Neuronal stem cell (in vitro differentiated cells): ENCODE results near the gene CYTH1.

Source experiments
- DNase-seq: peaks from one replicate; pipeline ENCODE4 v3.0.0-alpha.2; 2013; ENCODE audit warnings: low spot score
- H2AFZ ChIP-seq: one replicate; pipeline ENCODE4 v1.6.1; 2013; ENCODE audit warnings: mild to moderate bottlenecking, low read length, inconsistent platforms
- H2AK5ac ChIP-seq: 2 replicates; pipeline ENCODE4 v1.6.1; 2013; ENCODE audit warnings: low read depth, mild to moderate bottlenecking, inconsistent platforms, low read length, moderate library complexity, mixed read lengths
- H2BK120ac ChIP-seq: 2 replicates; pipeline ENCODE4 v1.6.1; 2013; ENCODE audit warnings: low read depth, mild to moderate bottlenecking, inconsistent platforms, low read length, moderate library complexity, mixed read lengths
- H2BK12ac ChIP-seq: one replicate; pipeline ENCODE4 v1.6.1; 2013; ENCODE audit warnings: low read length, inconsistent platforms
- H2BK15ac ChIP-seq: 2 replicates; pipeline ENCODE4 v1.6.1; 2013; ENCODE audit warnings: mild to moderate bottlenecking, low read length, inconsistent platforms, mixed read lengths
- H2BK5ac ChIP-seq: one replicate; pipeline ENCODE4 v1.6.1; 2013; ENCODE audit warnings: inconsistent platforms, mild to moderate bottlenecking, low read length, moderate library complexity
- H3K14ac ChIP-seq: one replicate; pipeline ENCODE4 v1.6.1; 2013; ENCODE audit warnings: low read length, inconsistent platforms
- H3K18ac ChIP-seq: 2 replicates; pipeline ENCODE4 v1.6.1; 2013; ENCODE audit warnings: low read length, inconsistent platforms
- H3K23ac ChIP-seq: 2 replicates; pipeline ENCODE4 v1.6.1; 2013; ENCODE audit warnings: low read depth, mild to moderate bottlenecking, mixed read lengths, low read length, inconsistent platforms; ENCODE audit not compliant: poor library complexity
- H3K27ac ChIP-seq: replicated peaks from 3 replicates; pipeline ENCODE4 v1.5.1; 2013; ENCODE audit warnings: low read length, inconsistent platforms
- H3K27me3 ChIP-seq, 3 experiments: 2 replicates each; pipeline ENCODE4 v1.6.1; 2013; ENCODE audit warnings: low read length in 3 of 3, mild to moderate bottlenecking in 2 of 3, inconsistent platforms in 1 of 3, low read depth in 1 of 3, mixed read lengths in 1 of 3, moderate library complexity in 1 of 3; ENCODE audit not compliant: control insufficient read depth in 3 of 3, insufficient read depth in 3 of 3
- H3K36me3 ChIP-seq, 2 donors: replicated peaks in 1 of 2; 2 replicates each; pipeline ENCODE4 v1.6.1; 2013; ENCODE audit warnings: low read length in 2 of 2; ENCODE audit not compliant: control insufficient read depth in 2 of 2, insufficient read depth in 2 of 2
- H3K4ac ChIP-seq: 2 replicates; pipeline ENCODE4 v1.6.1; 2013; ENCODE audit warnings: inconsistent platforms, mild to moderate bottlenecking, low read length, moderate library complexity
- H3K4me1 ChIP-seq, 2 donors: 1 replicate in 1 of 2; 2 replicates in 1 of 2; pipeline ENCODE4 v1.6.1; 2013; ENCODE audit warnings: low read length in 2 of 2, low read depth in 1 of 2; ENCODE audit not compliant: control insufficient read depth in 2 of 2, insufficient read depth in 1 of 2
- H3K4me2 ChIP-seq: one replicate; pipeline ENCODE4 v1.6.1; 2013; ENCODE audit warnings: mild to moderate bottlenecking, low read length, inconsistent platforms; ENCODE audit not compliant: insufficient read depth, poor library complexity, severe bottlenecking
- H3K4me3 ChIP-seq, 2 donors: 2 replicates each; pipeline ENCODE4 v1.5.1; 2013; ENCODE audit warnings: low read length in 2 of 2, mild to moderate bottlenecking in 2 of 2, inconsistent platforms in 1 of 2, moderate library complexity in 1 of 2
- H3K79me1 ChIP-seq: one replicate; pipeline ENCODE4 v1.6.1; 2013; ENCODE audit warnings: low read depth, mild to moderate bottlenecking, inconsistent platforms, low read length, moderate library complexity
- H3K9ac ChIP-seq: one replicate; pipeline ENCODE4 v1.6.1; 2013; ENCODE audit warnings: mild to moderate bottlenecking, low read depth, low read length, inconsistent platforms; ENCODE audit not compliant: poor library complexity
- H3K9me3 ChIP-seq, 2 donors: replicated peaks in 1 of 2; 2 replicates each; pipeline versions ENCODE3 to v1.6.1; 2013; ENCODE audit warnings: low read length in 2 of 2, mild to moderate bottlenecking in 2 of 2, inconsistent platforms in 1 of 2, low read depth in 1 of 2, mixed read lengths in 1 of 2, moderate library complexity in 1 of 2; ENCODE audit not compliant: control insufficient read depth in 2 of 2, insufficient read depth in 1 of 2
- H4K8ac ChIP-seq: one replicate; pipeline ENCODE4 v1.6.1; 2013; ENCODE audit warnings: low read depth, mild to moderate bottlenecking, inconsistent platforms, low read length, moderate library complexity
- H4K91ac ChIP-seq: one replicate; pipeline ENCODE4 v1.6.1; 2013; ENCODE audit warnings: low read length, low read depth, mild to moderate bottlenecking, inconsistent platforms; ENCODE audit not compliant: poor library complexity
- WGBS, 2 donors: extraction: QIAGEN DNeasy Blood & Tissue Kit; methylation state at CpG; one replicate each; pipeline ENCODE4 v1.1.7; 2013; ENCODE audit warnings: missing lambda C conversion rate in 2 of 2, mixed read lengths in 1 of 2; ENCODE audit not compliant: insufficient read length in 2 of 2, insufficient replicate concordance in 1 of 2; ENCODE audit errors: extremely low coverage in 2 of 2; 5-methylcytosine and 5-hydroxymethylcytosine counted together

CYTH1 gene

GRCh38 chr17:78715876-78716275, 66.2 kb downstream of the CYTH1 start:
- no peak overlapping the region for H3K27ac ChIP-seq
- H3K4me3 ChIP-seq: no peak overlapping the region
- H2AFZ ChIP-seq: no peak overlapping the region
- no peak overlapping the region for H2BK120ac ChIP-seq
- H3K4ac ChIP-seq: no peak overlapping the region
- H3K9ac ChIP-seq: no peak overlapping the region
- H3K4me1 ChIP-seq: peaks cover 11 to 16% of the 10 kb centered on the region in 2 donors
- no peak overlapping the region for H2BK5ac ChIP-seq
- peaks cover 7% of the 10 kb centered on the region for H3K79me1 ChIP-seq
- H3K4me2 ChIP-seq: no peak overlapping the region
- H3K18ac ChIP-seq: no peak overlapping the region
- H3K14ac ChIP-seq: no peak overlapping the region
- no peak overlapping the region for H2BK12ac ChIP-seq
- no CpG with 5 or more reads among the region's 1 CpG for WGBS, 2 donors
- no peaks in the 10 kb centered on the region for H3K27me3 ChIP-seq
- DNase-seq: no peak
- no peak overlapping the region for H3K23ac ChIP-seq
- no peaks in the 10 kb centered on the region for H3K9me3 ChIP-seq
- H4K91ac ChIP-seq: no peak overlapping the region
- no peak overlapping the region for H4K8ac ChIP-seq
- H2BK15ac ChIP-seq: no peak overlapping the region
- no peak overlapping the region for H2AK5ac ChIP-seq
- no peaks in the 10 kb centered on the region for H3K36me3 ChIP-seq

GRCh38 chr17:78715000-78715771, 66.9 kb downstream of the CYTH1 start:
- Histone ChIP-seq H3K27me3 (no peaks in the 10 kb centered on the region), H4K8ac (no peak overlapping the region), H3K36me3 (no peaks in the 10 kb centered on the region), H3K23ac (no peak overlapping the region), H2BK120ac (no peak overlapping the region), H2BK12ac (no peak overlapping the region), H3K9ac (no peak overlapping the region), H3K18ac (no peak overlapping the region), H2AFZ (no peak overlapping the region), H3K79me1 (peaks cover 7% of the 10 kb centered on the region), H2AK5ac (no peak overlapping the region), H2BK5ac (no peak overlapping the region), H3K14ac (no peak overlapping the region), H3K4ac (no peak overlapping the region), H3K9me3 (no peaks in the 10 kb centered on the region), H3K4me1 (peaks cover 11 to 16% of the 10 kb centered on the region in 2 donors), H2BK15ac (no peak overlapping the region), H3K4me3 (no peak overlapping the region), H3K4me2 (no peak overlapping the region), H4K91ac (no peak overlapping the region), H3K27ac (no peak overlapping the region)
- no CpG with 5 or more reads among the region's 14 CpGs for WGBS, 2 donors
- no peak for DNase-seq

GRCh38 chr17:78714534-78714933, 67.5 kb downstream of the CYTH1 start:
- Histone ChIP-seq H2BK120ac (no peak overlapping the region), H3K4me1 (peaks cover 11 to 14% of the 10 kb centered on the region in 2 donors), H4K91ac (no peak overlapping the region), H3K4me3 (no peak overlapping the region), H2BK5ac (no peak overlapping the region), H3K36me3 (no peaks in the 10 kb centered on the region), H3K9ac (no peak overlapping the region), H2BK15ac (no peak overlapping the region), H3K23ac (no peak overlapping the region), H3K27me3 (no peaks in the 10 kb centered on the region), H3K4ac (no peak overlapping the region), H3K14ac (no peak overlapping the region), H3K79me1 (peaks cover 7% of the 10 kb centered on the region), H2BK12ac (no peak overlapping the region), H3K27ac (no peak overlapping the region), H3K9me3 (no peaks in the 10 kb centered on the region), H2AFZ (no peak overlapping the region), H3K4me2 (no peak overlapping the region), H4K8ac (no peak overlapping the region), H3K18ac (no peak overlapping the region), H2AK5ac (no peak overlapping the region)
- no CpG with 5 or more reads among the region's 4 CpGs for WGBS, 2 donors
- no peak for DNase-seq

- Histone ChIP-seq H4K8ac (no peak overlapping the region), H3K23ac (no peak overlapping the region), H3K27me3 (no peaks in the 10 kb centered on the region), H2BK12ac (no peak overlapping the region), H3K79me1 (peaks cover 4% of the 10 kb centered on the region), H3K4me3 (no peak overlapping the region), H3K4me2 (no peak overlapping the region), H2AK5ac (no peak overlapping the region), H2BK15ac (no peak overlapping the region), H2BK120ac (no peak overlapping the region), H3K9ac (no peak overlapping the region), H3K27ac (no peak overlapping the region), H3K4ac (no peak overlapping the region), H4K91ac (no peak overlapping the region), H3K36me3 (peaks cover 3% of the 10 kb centered on the region in 2 donors), H3K14ac (no peak overlapping the region), H2BK5ac (no peak overlapping the region), H3K18ac (no peak overlapping the region), H3K4me1 (peaks cover 6 to 7% of the 10 kb centered on the region in 2 donors), H3K9me3 (no peaks in the 10 kb centered on the region), H2AFZ (no peak overlapping the region)
- no CpG with 5 or more reads among the region's 2 CpGs for WGBS, 2 donors
- no peak for DNase-seq
Measured at GRCh38 chr17:78712043-78712442, 70.0 kb downstream of the CYTH1 start.
